Skin of body (tissue), 1 donor: Measurements from ENCODE around the gene TMEM250. TPM values are rescaled to one million over a fixed set of nuclear protein-coding genes. Genes with fewer than 3 reads are reported as not detected.

Experiments
- total RNA-seq: library from RNA; depleted of rRNA; stranded (reverse); fragments of >200 nt; gene quantifications from one replicate; pipeline ENCODE4 v1.2.3, GENCODE V29; 2014

TMEM250 gene
- total RNA-seq, 1 donor from 2014 or later: 13.9 TPM

Other genes starting within 250 kb of the TMEM250 start
- gene CAMSAP1, start 211.3 kb downstream of the TMEM250 start, total RNA-seq: 22.8 TPM
- 27.2 TPM for gene UBAC1, start 157.5 kb downstream of the TMEM250 start, total RNA-seq
- gene NACC2, start 23.6 kb downstream of the TMEM250 start, total RNA-seq: 2.9 TPM
- gene LHX3, start 86.3 kb upstream of the TMEM250 start, total RNA-seq: 0.10 TPM
- gene QSOX2, start 126.9 kb upstream of the TMEM250 start, total RNA-seq: 7.8 TPM
- gene CCDC187, start 185.2 kb upstream of the TMEM250 start, total RNA-seq: 0.10 TPM
- gene GPSM1, start 208.7 kb upstream of the TMEM250 start, total RNA-seq: 18.6 TPM
- 5.1 TPM for gene DNLZ, start 244.9 kb upstream of the TMEM250 start, total RNA-seq